Panc1 (cell line): ENCODE measurements around the gene SMAD3.

ENCODE experiments used
- CTCF ChIP-seq: fragments of 450-650 bp; IDR thresholded peaks from 2 replicates; pipeline ENCODE4 v1.5.1; 2017; ENCODE audit warnings: mild to moderate bottlenecking
- SIN3A ChIP-seq: IDR thresholded peaks from 2 replicates; pipeline ENCODE4 v1.6.1; 2012; ENCODE audit warnings: low read depth, mild to moderate bottlenecking, low read length, moderate library complexity, borderline replicate concordance; ENCODE audit not compliant: insufficient read depth
- TCF7L2 ChIP-seq: IDR thresholded peaks from 2 replicates; pipeline ENCODE4 v1.6.1; 2011; ENCODE audit warnings: mild to moderate bottlenecking, low read depth, low read length, inconsistent platforms

GRCh38 chr15:67019884-67020520, 45.4 kb upstream of the SMAD3 start:
- no peak for TF ChIP-seq CTCF
- no peak for TF ChIP-seq SIN3A
- TF ChIP-seq TCF7L2 = no peak
